Stimulated activated naive CD8-positive, alpha-beta T cell treated with anti-CD3 and anti-CD28 coated beads, Interleukin-15, Interleukin-2, amounts not matched to agents 100 U/mL and 50 U/mL, for 24 hours (primary cell): ENCODE measurements around the gene ALKBH4.
"Not testable (repeated sequence)": the region's sequence is repeated elsewhere in the genome, so short reads cannot be mapped to it uniquely, and the experiment has no call there.

Experiments used
- ATAC-seq: fragments of 150-1000 bp; cut with Tn5 transposase; one replicate; pipeline ENCODE4 v1.10.0; 2021
- DNase-seq: peaks from one replicate; pipeline ENCODE4 v3.0.0; 2021

ALKBH4 gene

DNA sequence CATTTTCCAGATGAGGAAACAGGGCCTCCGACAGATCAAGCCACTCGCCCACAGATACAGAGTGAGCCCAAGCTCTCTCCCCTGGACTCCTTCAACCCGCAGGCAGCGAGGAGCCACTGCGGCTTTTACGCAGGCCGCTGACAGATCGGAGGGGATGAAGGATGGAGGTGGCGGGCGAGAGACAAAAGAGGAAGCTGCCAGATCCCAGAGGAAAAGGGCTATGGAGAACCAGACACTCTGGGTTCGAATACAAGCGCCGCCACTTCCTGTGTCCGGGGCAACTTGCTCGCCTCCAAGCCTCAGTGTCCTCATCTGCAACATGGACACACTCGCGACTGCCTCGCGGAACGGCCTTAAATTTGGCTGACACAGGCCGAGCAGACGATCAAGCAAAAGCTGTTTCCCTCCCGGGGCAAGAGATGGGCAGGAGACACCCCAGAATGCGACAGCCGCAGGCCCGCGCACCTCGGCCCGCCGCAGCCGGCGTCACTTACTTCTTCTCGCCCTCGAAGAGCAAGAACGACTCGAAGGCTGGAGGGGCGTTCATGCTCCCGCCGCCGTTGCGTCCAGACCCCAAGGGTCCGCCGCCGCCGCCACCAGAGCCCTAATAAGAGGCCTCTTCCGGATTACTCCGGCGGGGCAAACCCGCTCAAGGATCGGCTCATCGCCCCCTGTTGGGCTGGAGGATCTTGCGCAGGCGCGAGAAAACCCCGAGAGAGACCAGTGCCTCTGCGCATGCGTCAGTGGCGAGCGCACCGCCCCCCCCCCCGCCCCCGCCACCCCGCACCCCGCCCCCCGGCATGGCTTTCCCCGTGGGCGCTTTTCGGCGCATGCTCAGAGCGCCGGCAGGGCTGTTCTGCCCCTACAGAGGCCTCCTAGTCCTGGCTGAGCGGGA lies 13.9 kb upstream of the ALKBH4 start, which contains the start of gene POLR2J:
POLR2J (minus strand) TSS at position 609 of the 895 bp plus-strand sequence; CDS start at position 547, 62 bp downstream.
- DNase-seq (peak; percentile 86), ATAC-seq (peak; percentile 88)

DNA sequence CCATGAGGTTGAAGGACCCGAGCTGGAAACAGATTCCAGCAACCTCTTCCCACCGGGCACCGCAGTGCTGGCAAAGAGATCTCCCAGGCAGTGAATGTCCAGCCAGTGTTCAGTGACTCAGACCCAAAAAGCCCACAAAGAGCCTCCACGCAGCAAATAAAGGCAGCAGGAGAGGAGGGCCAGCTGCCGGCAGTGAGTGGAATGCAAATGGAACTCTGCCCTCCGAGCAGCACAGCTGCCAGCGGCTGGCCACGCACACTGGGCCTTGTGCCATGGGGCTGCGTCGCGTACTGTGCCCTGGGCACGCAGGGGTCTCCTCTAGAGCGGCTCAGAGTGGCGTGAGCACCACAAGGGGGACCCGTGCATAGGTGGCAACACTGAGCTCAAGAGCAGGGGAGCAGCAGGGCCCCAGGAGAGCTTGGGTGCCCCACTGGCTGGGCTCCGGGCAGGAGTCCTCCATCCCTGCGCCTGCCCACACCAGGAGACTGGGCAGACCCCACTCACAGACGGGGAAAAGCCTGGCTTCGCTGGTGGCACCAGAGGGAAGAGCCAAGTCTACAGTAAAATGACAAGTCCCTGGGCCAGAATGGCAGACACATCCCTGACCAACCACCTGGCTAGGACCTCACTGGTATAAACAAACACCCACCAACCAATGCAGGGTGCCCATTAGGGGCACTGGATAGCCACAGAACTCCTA lies 10.2 kb upstream of the ALKBH4 start:
- ATAC-seq, DNase-seq: not testable (repeated sequence)

DNA sequence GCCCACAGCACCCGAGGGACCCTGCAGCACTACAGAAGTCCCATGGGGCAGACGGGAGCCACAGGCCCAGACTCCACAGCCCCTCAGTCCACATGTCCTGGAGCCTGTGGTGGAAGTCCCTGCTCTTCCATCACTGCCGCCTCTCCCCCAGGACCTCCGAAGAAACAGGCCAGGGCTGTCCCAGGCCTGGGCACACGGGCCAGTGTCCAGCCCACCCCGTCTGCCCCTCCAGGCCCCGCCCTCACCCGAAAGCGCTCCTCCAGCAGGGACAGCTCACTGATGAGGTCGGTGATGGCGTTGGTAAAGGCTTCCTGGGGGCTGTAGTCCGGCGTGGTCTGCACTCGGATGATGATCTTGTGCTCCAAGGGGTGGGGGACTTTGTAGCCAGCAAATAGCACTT lies 9.5 kb upstream of the ALKBH4 start:
- DNase-seq, result peak; percentile 1
- ATAC-seq, result not testable (repeated sequence)

DNA sequence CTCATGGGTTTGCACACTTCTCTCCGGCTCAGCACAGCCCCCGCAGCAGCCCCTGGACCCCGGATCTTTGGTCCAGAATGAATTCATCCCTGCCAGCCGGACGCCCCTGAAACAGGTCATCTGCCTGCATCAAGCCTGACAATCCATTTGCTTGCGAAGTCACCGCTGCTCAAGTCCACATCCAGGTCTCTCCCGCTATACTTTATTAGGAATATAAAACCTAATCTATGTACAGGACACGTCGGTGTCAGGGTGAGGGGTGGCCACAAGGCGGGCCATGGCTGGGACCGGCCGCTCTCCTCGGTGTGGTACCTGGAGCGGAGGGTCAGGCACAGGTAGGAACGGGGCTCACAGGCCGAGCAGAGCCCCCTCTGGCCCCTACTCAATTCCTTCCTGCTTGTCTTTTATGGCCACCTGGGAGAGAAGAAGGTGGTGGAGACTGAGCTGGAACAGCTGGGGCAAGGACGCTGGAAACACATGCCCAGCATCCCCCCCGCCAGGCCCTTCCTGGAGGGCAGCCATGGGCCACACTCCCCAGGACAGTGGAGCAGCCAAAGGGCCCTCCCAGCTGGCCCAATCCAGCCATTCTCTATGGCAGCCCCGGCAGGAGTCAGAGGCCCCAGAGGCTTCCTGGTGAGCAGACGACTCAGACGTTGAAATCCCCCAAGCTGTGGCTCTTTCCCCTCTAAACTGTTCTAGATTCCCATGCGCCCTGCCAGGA lies 8.8 kb upstream of the ALKBH4 start:
- DNase-seq (peak; percentile 2), ATAC-seq (no peak)

DNA sequence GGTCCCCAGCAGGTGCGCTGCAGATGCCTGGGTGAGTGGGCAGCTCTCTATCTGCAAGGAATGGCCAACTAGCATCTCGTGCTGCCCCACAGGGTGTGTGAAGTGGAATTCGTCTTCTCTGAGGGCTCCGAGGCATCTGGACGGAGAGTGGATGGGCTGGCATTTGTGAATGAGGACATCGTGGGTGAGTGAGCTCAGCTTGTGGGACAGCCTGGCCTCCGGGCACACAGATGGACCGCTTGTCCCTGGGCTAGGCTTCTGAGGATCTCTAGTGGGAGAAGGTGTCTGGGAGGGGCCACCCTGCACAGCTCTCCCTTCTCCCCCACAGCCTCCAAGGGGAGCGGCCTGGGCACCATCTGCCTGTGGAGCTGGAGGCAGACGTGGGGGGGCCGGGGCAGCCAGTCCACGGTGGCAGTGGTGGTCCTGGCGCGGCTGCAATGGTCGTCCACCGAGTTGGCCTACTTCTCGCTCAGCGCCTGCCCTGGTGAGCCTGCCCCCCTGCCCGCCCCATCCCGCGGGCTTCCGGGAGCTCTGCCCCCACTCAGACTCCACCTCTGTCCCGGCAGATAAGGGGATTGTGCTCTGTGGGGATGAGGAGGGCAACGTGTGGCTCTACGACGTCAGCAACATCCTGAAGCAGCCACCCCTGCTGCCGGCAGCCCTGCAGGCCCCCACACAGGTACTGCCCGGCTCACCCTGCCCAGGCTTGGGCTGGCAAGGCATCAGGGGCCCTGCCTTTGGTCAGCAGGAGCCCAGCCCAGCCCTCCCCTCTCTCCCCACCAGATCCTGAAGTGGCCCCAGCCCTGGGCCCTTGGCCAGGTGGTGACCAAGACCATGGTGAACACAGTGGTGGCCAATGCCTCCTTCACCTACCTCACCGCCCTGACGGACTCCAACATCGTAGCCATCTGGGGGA lies 7.7 kb upstream of the ALKBH4 start:
- peak; percentile 7 for DNase-seq
- no peak for ATAC-seq

DNA sequence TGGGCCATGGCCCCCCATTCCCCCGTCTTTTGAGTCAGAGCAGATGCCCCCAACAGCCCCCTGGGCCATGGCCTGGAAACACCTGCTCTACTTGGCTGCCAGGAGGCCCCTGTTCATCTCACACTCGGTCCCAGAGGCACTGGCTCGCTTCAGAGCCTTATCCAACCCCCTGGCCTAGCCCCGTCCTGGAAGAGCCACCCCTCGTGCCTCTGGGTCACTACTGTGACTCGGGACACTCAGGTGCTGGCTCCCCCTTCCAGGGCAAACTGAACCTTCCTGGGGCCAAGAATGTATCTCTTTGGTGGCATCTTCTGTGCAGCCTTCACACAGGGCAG lies 7.1 kb upstream of the ALKBH4 start:
- DNase-seq (peak; percentile 3), ATAC-seq (no peak)

DNA sequence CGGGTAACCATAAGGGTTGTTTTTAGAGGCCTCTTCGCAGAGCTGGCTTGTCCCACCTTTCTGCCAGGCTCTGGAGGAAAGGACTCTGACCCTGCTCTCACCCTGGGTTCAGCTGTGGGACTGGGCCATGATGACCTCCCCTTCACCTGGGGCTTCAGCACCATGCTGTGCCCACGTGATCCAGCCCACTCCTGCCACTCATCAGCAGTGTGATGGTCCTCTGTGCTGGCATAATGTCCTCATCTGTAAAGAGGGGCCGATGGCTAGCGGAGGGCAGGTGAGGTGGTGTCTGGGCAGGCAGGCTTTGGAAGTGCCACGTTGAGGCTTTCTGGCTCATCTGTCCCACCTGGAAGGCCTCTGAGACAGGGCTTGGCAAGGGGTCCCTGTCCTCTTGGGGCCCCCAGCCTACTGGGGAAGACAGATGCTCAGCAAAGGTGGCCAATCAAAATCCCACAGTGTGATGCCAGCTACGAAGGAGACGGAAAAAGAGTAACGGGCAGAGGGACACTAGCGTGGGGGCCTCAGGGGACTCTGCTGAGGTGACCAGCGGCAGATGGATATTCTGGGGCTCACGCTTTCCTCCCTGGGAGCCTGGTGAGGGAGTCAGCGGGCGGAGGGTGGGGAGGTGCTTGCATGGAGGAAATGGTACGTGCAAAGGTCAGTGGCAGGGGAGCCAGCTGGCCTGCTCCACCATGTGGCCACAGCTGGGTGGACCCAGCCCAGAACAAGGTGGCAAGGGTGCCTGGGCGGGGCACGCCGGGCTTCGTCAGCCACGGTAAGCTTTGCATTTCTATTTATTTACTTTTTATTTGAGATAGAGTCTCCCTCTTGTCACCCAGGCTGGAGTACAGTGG lies 5.5 kb upstream of the ALKBH4 start:
- ATAC-seq (no peak), DNase-seq (peak; percentile 5)

DNA sequence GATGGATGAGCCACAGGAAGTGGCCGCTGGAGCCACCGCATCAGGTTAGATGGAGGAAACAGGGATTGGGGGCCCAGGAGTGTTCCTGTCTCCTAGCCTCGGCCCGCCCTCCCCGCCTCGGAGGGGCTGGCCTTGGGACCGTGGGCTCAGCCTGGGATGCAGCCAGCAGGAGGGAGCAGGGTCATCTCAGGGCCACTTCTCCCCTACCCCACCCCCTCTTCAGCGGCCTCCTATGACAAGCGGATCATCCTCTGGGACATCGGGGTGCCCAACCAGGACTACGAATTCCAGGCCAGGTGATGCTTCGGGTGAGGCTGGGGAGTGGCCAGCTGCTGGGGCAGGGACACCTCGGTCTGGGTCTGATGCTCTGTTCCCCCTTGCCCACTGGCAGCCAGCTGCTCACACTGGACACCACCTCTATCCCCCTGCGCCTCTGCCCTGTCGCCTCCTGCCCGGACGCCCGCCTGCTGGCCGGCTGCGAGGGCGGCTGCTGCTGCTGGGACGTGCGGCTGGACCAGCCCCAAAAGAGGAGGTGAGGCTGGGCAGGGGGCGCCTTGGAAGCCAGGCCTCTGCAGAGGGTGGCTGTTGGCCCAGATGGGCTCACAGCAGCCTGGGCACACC lies 4.8 kb upstream of the ALKBH4 start:
- DNase-seq (peak; percentile 2), ATAC-seq (no peak)

DNA sequence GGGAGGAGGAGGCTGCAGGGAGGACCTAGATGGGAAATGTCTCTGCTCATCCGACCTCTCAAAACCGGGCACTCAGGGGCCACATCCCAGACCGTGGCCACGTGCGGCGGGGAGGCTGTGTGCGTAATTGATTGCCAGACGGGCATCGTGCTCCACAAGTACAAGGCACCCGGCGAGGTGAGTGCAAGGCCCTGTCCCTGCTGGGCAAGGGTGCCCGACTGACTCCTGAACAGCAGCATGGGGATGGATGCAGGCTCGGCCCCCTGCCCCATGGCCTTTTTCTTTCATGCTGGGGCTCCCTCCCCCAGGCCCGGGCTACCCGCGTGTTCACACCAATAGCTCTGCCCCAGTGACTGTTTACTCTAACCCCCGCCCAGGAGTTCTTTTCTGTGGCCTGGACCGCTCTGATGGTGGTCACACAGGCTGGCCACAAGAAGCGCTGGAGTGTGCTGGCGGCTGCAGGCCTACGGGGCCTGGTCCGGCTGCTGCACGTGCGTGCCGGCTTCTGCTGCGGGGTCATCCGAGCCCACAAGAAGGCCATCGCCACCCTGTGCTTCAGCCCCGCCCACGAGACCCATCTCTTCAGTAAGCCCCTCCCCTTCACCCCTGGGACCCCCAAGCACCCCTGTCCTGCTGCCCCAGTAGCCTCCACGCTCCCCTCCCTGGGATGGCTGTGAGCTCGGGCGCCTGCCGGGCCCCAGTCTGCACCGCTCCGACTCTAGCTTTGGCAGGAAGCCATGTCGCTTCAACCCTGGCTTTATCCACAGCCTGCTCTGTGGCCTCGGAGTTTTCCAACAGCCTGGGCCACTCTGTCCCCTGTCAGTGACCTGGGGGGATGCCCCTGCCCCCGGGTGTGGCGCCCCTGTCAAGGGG lies 4.1 kb upstream of the ALKBH4 start:
- no peak for ATAC-seq
- DNase-seq, result no peak

DNA sequence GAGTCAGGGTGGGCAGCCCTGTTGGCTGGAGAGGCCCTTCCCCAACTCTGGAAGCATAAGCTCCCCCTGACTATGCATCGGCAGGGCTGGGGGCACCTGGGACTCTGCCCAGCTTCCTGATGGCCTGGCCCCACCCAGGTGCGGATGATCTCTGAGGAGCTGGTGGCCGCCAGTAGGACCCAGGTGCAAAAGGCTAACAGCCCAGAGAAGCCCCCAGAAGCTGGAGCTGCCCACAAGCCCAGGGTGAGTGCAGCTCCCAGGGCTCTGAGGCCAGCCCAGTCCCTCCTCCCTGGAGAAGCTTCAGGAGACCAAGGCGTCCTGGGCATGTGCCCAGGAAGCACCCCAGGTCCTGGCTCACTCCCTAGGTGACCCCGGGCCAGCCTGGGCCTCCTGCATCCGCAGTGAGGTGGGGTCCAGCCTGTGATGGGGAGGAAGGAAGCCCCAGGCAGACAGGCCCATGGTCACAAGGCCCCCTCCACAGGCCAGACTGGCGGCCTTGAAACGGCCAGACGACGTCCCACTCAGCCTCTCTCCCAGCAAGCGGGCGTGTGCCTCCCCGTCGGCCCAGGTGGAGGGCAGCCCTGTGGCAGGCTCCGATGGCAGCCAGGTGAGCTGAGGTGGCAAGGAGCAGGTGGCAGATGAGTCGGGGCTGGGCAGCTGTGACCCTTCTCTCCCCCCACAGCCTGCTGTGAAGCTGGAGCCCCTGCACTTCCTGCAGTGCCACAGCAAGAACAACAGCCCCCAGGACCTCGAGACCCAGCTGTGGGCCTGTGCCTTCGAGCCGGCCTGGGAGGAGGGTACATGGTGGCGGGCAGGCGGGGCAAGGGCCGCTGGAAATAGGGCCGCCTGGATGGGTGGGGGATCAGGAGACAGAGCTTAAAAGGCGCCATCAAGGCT lies 3.2 kb upstream of the ALKBH4 start:
- DNase-seq (no peak), ATAC-seq (no peak)

DNA sequence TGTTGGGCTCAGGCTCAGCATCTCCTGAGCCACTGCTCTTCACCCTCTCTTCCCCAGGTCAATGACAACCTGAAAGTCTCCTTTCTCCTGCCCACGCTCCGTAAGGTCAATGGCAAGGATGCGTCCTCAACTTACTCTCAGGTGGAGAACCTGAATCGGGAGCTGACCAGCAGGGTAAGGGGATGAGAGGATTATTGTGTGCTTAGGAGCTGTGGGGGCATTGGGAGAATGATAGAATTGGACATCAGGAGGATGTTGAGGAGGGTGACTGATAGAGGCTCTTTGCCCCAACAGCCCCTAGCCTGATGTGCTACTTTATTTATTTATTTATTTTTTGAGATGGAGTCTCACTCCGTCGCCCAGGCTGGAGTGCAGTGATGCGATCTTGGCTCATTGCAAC lies 1.4 kb upstream of the ALKBH4 start:
- ATAC-seq (no peak), DNase-seq (no peak)

DNA sequence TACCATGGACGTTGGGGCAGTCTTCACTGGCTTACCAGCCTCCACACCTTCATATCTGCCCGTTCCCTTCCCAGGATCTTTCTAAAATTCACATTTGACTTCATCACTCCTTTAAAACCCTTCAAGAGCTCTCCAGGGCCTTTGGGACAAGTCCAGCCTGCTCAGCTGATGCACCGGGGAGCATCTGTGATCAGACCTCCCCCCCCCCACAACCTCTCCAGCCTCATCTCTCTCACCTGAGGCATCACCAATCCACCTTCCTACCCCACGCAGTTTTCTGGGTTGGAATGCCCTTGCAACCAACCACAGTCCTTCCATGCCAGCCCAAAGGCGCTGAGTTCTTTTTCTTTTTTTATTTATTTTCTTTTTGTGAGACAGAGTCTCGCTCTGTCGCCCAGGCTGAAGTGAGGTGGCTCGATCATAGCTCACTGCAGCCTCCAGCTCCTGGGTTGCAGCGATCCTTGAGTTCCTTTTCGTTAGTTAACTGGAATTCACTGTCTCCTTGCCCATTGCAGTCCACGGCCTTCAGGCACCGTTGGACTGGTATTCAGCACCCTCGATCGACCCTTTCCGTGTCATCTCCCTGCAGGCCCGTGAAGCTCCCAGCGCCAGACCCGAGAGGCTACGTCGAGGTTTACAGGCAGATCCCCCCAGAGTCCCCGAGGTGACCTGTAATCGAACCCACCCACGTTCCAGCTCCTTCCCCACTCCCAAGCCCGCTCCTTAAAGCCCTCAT lies 654 bp downstream of the ALKBH4 start:
- DNase-seq (peak; percentile 32), ATAC-seq (no peak)

DNA sequence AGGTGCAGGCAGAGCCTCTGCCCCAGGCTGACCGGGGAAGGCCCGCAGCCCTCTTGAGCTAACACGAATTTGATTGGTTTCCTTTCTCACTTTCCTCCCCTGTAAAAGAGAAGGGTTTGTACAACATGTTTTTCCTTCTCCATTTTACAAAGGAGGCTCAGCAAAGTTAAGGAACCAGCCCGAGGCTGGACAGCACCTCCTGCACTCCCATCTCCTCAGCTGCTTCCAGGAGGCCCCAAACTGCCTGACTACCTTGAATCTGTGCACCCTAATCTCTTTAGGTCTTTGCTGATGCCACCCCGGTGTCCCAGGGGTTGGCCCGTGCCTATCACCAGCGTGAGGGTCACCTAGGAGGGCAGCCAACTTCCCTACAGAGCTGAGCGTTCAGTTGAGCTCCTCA lies 4.2 kb downstream of the ALKBH4 start:
- DNase-seq (no peak), ATAC-seq (no peak)

DNA sequence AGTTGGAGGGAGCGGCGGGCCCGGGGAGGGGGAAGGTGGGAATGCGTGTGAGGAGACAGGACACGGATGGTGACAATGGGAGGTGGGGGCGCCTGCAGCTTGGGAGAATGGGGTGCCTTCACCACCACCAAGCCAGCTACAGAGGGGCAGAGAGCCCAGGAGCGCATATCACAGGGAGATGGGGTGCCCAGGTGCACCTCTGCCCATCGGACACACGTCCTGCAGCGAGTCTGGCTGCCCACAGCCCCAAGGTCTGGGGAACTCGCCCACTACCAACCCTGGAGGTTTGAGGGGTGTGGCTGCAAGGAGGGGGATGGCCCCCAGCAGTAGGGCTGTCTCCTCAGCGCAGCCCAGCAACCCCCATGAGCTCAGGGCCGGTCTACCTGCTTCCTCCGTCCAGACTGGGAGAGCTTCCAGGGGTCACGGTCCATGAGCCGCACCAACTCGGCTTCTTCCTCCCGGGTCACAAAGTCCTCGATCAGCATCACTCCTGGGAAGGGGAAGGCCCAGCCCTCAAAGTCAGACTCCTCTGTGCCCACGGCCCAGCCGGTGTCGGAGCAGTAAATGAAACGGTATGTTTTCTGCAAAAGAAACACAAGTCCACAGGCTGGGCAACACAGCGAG lies 5.3 kb downstream of the ALKBH4 start:
- ATAC-seq (no peak), DNase-seq (no peak)

DNA sequence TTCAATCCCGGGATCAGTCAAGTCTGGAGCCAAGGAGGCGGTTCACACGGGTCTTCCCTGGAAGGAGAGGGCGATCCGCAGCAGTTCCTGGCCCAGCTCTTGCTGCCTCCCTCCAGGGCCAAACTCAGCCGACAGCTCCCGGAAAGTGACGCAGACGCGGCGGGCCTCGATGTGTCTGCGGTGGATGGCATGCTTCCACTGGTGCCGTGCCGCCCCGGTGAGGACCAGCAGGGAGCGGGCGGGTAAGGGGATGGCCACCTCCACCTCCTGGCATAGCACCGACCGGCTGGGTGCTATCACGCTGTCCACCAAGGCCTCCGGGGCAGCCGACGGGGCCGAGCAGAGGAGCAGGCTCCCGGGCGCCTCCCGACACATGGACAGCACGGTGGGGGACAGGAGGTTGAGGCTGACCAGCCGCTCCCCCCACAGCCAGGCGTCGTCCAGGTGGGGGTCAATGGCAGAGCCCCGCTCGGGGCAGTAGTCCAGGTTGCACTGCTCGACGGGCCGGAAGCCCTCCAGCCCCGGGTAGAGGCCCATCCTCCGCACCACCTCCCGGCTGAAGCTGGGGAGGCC lies 7.2 kb downstream of the ALKBH4 start:
- no peak for ATAC-seq
- DNase-seq, result no peak

DNA sequence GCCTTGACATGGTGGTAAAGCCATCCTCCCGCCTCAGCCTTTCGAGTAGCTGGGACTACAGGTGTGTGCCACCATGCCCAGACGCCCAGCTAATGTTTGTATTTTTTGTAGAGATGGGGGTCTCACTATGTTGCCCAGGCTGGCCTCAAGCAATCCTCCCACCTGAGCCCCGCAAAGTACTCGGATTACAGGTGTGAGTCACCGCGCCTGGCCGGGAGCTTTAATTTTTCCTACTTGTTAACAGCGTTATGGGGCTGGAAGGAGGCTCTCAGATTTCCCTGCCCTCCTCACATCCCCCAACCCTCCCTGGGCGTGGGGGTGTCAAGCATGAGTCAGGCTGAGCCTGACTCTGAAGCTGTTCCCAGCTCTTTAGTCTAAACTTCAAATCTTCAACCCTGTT lies 8.3 kb downstream of the ALKBH4 start:
- no peak for ATAC-seq
- DNase-seq, result no peak

DNA sequence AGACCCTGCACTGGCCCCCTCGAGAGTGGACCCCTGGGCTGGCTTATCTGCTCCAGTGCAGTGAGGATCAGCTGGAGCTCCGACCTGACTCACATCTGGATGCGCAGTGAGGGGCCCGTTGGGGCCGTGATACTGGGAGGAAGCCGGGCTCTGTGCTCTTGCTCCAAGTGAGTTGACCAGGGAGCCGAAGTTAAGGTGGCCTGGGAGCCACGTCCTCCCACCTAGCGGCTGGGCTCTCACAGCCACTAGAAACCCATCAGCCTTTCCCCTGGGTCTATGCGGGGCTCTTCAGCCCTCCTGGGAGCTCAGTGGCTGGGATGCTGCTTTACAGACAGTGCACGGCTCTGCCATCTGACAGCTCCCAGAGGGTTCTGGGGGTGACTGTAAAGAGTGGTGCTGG lies 9.1 kb downstream of the ALKBH4 start:
- DNase-seq (no peak), ATAC-seq (no peak)
